22Rv1 (cell line): ENCODE results near the gene USP3.

ENCODE experiments used
- H3K27ac ChIP-seq: fragments of 450-650 bp; 2 replicates; pipeline ENCODE4 v1.5.1; 2017
- CTCF ChIP-seq: fragments of 450-650 bp; IDR thresholded peaks from 2 replicates; pipeline ENCODE4 v1.5.1; 2017; ENCODE audit warnings: mild to moderate bottlenecking
- ZFX ChIP-seq: fragments of 450-650 bp; IDR thresholded peaks from 2 replicates; pipeline ENCODE4 v1.6.1; 2017; ENCODE audit warnings: antibody characterized with exemption, borderline replicate concordance

The USP3 gene

GRCh38 chr15:63555507-63555906 is 51.1 kb downstream of the USP3 start:
- no peak overlapping the region for H3K27ac ChIP-seq

DNA sequence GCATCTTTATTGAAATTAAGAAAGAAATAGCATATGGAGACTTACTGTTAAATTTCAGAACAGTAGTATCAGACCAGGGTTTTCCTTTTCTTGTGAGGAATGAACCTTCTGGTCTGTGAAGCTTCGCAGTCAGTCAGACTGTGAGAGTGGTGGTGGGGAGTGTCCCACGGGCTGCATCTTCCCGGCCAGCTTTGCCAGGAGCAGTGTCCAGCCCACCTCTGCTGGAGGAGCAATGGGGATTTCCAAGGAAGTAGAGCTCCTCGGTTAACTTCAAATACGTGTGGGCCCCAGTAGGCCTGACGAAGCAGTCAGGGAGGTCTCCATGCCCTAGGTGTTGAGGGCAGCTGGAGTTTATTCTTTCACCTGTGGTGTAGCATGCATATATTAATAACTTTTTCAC is 51.9 kb downstream of the USP3 start:
- TF ChIP-seq CTCF (no peak), ZFX (no peak)
- no peak overlapping the region for H3K27ac ChIP-seq

More at GRCh38 chr15:63555507-63555906, 51.1 kb downstream of the USP3 start:
- TF ChIP-seq CTCF (no peak), ZFX (no peak)

DNA sequence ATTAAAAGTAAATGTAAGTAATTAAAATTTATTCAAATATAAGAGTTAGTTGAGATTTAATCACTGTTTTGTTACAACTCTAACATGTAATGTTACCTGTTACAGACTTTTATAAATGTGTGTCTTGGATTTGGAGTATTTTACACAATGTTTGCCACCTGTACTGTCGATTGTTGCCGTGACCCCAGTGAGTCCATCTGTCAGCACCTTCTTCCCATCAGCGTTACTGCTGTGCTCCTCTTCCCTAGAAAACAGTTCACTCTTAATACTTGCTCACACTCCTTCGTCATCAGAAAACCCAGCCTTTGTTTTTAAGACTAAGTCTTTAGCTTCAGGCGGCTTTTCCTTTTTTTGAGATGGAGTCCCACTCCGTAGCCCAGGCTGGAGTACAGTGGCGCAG is 52.3 kb downstream of the USP3 start:
- TF ChIP-seq ZFX: no peak
- no peak for TF ChIP-seq CTCF
- H3K27ac ChIP-seq: no peak overlapping the region

DNA sequence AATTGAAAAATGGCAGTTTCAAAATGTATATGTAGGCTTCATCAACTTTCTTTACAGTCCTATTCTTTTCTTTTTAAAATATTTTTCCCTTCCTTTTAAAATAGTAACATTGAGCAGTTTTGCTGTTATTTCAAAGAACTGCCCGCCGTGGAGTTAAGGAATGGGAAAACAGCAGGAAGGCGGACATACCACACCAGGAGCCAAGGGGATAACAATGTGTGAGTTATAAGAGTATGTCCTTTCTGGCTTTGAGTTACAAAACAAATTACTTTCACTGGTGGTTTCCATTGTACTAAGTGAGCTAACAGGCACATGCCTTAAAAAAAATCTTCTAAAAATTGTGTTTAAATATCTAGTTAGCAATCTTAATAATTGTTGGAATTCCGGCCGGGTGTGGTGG is 55.4 kb downstream of the USP3 start:
- H3K27ac ChIP-seq: no peak overlapping the region
- TF ChIP-seq CTCF (no peak), ZFX (no peak)

DNA sequence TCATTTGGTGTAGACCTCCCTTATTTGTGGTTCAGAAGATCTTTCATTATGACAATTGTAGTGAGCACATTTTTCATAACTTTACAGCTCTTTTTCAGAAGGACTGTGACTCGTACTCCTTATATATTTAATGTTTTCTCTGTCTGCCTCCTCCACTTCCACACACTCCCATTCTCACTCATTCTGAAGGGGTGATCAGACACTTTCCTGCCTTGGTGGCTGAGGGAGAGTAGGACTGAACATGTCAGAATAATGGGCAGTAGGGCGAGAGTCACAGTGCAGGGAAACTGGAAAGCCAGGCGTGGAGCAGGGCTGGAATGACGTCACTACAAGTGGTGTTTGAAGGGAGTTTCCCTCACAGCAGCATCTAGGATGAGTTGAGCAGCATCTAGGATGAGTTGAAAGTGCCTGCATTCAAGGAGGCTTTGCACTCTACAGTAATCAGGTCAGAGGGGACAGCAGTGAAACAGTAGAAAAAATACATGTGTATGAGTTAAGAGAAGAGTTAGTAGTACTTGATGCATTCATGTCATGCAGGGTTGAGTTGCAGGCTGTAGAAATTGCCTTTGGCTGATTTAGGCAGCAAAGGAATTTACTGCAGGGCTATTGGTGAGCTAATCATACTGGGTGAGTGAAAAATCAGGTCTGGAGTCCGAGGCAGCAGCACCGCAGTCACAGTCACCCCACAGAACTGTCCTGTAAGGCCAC is 56.5 kb downstream of the USP3 start:
- no peak overlapping the region for H3K27ac ChIP-seq
- TF ChIP-seq ZFX: no peak
- no peak for TF ChIP-seq CTCF

GRCh38 chr15:63564093-63564492 is 59.7 kb downstream of the USP3 start:
- peak overlapping the region; percentile 4; the same call in 1 of the 2 replicates for H3K27ac ChIP-seq
- TF ChIP-seq CTCF: no peak
- no peak for TF ChIP-seq ZFX

GRCh38 chr15:63565536-63566186 is 61.3 kb downstream of the USP3 start:
- H3K27ac ChIP-seq: peak overlapping the region; percentile 4; the same call in 1 of the 2 replicates
- TF ChIP-seq ZFX: no peak
- no peak for TF ChIP-seq CTCF
